ENCODE data around the gene SH3YL1.
A peak's percentile ranks its signal among the peaks of the same experiment; 100 is the strongest.

SH3YL1 gene

DNA sequence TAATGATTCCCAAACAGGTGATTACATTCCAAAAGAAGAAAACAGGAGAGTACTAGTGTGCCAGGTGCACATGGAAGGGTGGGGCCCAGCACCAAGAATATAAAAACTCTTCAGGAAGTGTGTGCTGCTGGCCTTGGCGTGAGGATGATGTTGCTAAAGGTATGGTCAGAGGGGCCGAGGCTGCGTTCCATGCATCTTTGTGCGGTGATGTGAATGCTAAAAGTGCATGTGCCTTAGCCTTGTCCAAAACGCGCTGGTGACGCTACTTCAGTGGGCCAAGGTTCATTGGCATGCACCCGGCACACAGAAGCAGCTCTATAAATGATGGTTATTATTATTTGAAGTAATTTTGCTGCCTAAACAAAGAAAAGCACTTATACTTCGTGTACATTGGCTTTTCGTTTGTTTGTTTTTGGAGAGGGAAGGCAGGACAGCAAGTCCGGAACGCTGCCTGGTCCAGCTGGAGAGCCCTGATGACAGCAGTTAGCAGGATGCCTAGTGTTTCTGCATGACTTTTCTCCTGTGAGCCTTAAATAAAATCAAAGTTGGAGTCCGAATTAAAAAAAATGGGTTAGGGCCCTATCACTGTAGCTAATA lies 21.2 kb upstream of the SH3YL1 start:
- intact Hi-C loops (cut with DNase I; ENCODE audit: low total_unique reads) = no loop called here
- Histone ChIP-seq H3K9me3 (no peaks in the 10 kb centered on the region), H3K4me1 (peaks cover 0 to 49% (median 37%) of the 10 kb centered on the region in 4 donors), H3K27me3 (peaks cover 0 to 35% of the 10 kb centered on the region in 2 donors), H3K36me3 (peaks cover 25 to 39% (median 29%) of the 10 kb centered on the region in 3 donors), H3K4me3 (no peak overlapping the region), H3K27ac (peak overlapping the region in 1 of 2 donors; percentile 19)
- TF ChIP-seq, protein P1, sequence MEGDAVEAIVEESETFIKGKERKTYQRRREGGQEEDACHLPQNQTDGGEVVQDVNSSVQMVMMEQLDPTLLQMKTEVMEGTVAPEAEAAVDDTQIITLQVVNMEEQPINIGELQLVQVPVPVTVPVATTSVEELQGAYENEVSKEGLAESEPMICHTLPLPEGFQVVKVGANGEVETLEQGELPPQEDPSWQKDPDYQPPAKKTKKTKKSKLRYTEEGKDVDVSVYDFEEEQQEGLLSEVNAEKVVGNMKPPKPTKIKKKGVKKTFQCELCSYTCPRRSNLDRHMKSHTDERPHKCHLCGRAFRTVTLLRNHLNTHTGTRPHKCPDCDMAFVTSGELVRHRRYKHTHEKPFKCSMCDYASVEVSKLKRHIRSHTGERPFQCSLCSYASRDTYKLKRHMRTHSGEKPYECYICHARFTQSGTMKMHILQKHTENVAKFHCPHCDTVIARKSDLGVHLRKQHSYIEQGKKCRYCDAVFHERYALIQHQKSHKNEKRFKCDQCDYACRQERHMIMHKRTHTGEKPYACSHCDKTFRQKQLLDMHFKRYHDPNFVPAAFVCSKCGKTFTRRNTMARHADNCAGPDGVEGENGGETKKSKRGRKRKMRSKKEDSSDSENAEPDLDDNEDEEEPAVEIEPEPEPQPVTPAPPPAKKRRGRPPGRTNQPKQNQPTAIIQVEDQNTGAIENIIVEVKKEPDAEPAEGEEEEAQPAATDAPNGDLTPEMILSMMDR (IDR thresholded peaks at IDR 0.05) = no peak
- no peak for DNase-seq

DNA sequence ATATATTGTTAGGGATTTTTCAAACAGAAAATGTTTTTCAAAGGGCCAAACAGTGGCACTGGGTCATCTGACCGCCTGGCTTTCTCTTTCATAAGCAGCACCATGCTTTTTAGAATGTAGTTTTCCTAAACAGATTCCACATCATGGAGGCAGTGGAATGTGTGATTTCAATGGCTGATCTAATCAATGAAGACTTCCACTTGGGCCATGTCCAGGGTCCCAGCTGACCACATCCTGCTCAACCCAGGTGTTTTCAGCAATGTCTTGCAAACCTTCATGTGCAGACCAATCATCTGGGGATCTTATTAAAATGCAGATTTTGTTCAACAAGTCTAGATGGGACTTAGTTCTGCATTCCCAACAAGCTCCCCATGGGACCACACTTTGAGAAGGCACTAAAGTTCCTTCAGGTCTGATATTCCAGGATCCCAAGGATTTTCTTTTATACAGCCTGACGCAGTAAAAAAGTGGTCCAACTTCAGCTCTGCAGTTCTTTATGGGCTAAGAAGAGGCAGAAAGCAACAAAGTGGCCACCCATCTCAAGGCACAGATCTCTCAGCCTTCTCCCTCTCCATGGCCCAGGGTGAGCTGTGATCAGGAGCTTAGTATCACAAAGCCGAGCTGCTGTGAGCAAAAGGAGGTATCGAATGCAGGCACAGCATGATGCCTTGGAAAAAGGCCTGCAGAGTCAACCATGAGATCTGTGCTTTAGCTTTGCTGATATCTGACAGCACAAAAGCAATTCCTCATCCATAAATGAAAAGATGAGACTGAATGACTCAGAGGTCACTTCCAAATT lies 20.4 kb upstream of the SH3YL1 start:
- intact Hi-C loops (cut with DNase I; ENCODE audit: low total_unique reads) = no loop called here
- H3K27ac ChIP-seq = no peak overlapping the region

DNA sequence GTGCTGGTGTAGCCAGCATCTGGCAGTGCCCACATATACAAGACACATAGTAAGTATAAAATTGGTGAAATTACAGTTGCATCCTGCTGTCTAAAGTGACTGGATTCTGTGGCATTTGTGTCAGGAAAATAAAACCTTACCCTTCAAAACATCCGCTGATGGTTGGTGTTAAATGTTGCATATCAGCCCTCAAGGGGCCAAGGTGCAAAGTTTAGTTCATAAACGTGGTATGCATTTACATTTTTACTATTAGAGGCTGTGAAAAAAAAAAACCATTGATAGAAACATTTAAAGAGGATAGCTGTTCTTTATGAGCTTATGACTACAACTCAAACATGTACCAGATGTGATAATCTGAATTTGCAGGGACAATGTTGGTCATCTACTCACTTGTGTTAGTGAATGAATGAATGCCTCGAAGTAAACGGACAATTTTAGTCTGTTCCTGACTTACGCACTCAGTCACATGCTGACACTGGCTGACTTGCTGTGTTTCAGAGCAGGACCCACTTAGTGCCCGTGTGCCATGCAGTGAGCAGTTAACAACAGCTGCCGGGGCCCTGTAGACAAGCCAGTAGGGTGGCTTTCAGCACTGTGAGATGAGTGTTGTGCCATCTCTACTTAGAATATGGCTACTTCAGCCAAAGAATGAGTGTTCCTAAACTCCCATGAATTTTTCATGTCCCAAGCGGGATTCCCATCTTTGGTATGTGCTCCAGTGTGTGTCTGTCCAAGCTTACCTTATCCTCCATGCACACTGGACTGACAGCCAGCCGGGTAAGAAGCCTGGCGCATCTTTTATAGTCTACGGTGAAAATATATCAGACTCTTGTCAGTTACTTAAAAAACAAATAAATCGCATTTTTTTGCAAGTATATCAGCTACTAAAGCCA lies 18.8 kb upstream of the SH3YL1 start:
- intact Hi-C loops (cut with DNase I; ENCODE audit: low total_unique reads) = no loop called here
- H3K27ac ChIP-seq = no peak overlapping the region
- TF ChIP-seq, protein P1 (IDR thresholded peaks at IDR 0.05) = no peak
- no peaks in the 10 kb centered on the region for H3K9me3 ChIP-seq
- H3K4me1 ChIP-seq = peaks cover 0 to 28% (median 16%) of the 10 kb centered on the region in 4 donors
- H3K27me3 ChIP-seq = peaks cover 0 to 14% of the 10 kb centered on the region in 2 donors
- H3K4me3 ChIP-seq = no peak overlapping the region
- DNase-seq = no peak
- peaks cover 47 to 56% (median 47%) of the 10 kb centered on the region in 3 donors for H3K36me3 ChIP-seq

More for the DNA sequence above, 20.4 kb upstream of the SH3YL1 start:
- Histone ChIP-seq H3K9me3 (no peaks in the 10 kb centered on the region), H3K4me3 (no peak overlapping the region), H3K36me3 (peaks cover 33 to 42% (median 33%) of the 10 kb centered on the region in 3 donors), H3K27me3 (peaks cover 0 to 29% of the 10 kb centered on the region in 2 donors), H3K4me1 (peaks cover 0 to 41% (median 30%) of the 10 kb centered on the region in 4 donors)
- DNase-seq = no peak
- TF ChIP-seq, protein P1 (IDR thresholded peaks at IDR 0.05) = no peak

DNA sequence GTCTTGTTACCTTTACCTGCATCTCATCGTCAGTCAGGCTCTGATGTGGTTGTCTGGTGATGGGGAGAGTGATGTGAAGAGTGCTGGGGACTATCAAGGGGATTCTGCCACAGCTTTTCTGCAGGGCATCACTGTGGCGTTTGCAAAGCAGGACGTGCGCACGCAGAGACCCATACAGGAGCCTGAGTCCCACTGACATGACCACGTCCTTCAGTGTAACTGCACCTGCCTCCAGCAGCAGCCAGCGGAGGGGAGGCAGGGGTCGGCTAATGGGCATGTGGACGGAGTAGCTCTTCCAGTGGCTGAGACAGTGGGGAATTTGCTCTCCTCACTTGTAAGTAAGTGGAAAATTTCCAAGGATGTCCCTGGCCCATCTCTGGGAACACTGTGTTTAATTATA lies 17.5 kb upstream of the SH3YL1 start:
- intact Hi-C loops (cut with DNase I; ENCODE audit: low total_unique reads) = no loop called here
- H3K27me3 ChIP-seq = peaks cover 0 to 6% of the 10 kb centered on the region in 2 donors
- TF ChIP-seq, protein P1 (IDR thresholded peaks at IDR 0.05) = no peak
- H3K4me3 ChIP-seq = no peak overlapping the region
- peaks cover 58 to 64% (median 59%) of the 10 kb centered on the region in 3 donors for H3K36me3 ChIP-seq
- peaks cover 0 to 18% (median 9%) of the 10 kb centered on the region in 4 donors for H3K4me1 ChIP-seq
- no peak overlapping the region for H3K27ac ChIP-seq
- H3K9me3 ChIP-seq = no peaks in the 10 kb centered on the region
- DNase-seq = no peak

DNA sequence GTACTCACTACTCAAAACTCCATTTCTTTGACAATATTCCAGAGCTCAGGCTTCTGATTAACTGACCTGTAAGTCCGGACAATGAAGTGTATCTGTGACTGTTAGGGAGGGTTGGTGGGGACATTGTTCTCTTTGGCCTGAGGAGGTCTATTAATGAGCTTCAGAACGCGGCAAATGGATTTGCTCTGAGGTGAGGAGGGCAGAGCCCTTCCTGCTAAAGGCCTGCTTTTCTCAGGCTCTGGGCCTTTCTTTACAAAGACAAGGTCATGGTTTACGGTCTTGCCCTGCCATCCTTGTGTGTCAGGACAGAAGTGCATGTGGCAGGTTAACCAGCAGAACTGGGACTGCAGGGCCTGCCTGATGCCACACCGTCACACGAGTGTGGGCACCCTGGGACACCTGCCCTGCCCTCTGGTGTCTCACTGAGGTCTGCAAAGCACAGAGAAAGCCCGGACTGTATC lies 16.8 kb upstream of the SH3YL1 start:
- Histone ChIP-seq H3K9me3 (no peaks in the 10 kb centered on the region), H3K4me3 (no peak overlapping the region), H3K27ac (no peak overlapping the region), H3K36me3 (peaks cover 64 to 66% (median 65%) of the 10 kb centered on the region in 3 donors), H3K27me3 (no peaks in the 10 kb centered on the region), H3K4me1 (peaks cover 0 to 13% (median 7%) of the 10 kb centered on the region in 4 donors)
- intact Hi-C loops (cut with DNase I; ENCODE audit: low total_unique reads) = no loop called here
- TF ChIP-seq, protein P1 (IDR thresholded peaks at IDR 0.05) = no peak
- DNase-seq = no peak

Measured in tibial artery (tissue), 4 donors.